ENCODE data around the gene KLHDC8A.

The KLHDC8A gene

GRCh38 chr1:205325334-205325884 is 31.3 kb downstream of the KLHDC8A start:
- TF ChIP-seq CTCF (IDR thresholded peaks at IDR 0.05; ENCODE audit: borderline replicate concordance, insufficient read depth, low read depth, low read length) = peak; percentile 76
- no peak overlapping the region for H3K4me3 ChIP-seq (ENCODE audit: low read depth, low read length)

- H3K4me3 ChIP-seq (ENCODE audit: low read depth, low read length) = no peak overlapping the region
- TF ChIP-seq CTCF (IDR thresholded peaks at IDR 0.05; ENCODE audit: borderline replicate concordance, insufficient read depth, low read depth, low read length) = no peak
These were observed 31.9 kb downstream of the KLHDC8A start for GRCh38 chr1:205324781-205325180.

- TF ChIP-seq CTCF (IDR thresholded peaks at IDR 0.05; ENCODE audit: borderline replicate concordance, insufficient read depth, low read depth, low read length) = no peak
- no peak overlapping the region for H3K4me3 ChIP-seq (ENCODE audit: low read depth, low read length)
These were observed 32.9 kb downstream of the KLHDC8A start for GRCh38 chr1:205323794-205324193.

GRCh38 chr1:205321959-205322283 is 34.8 kb downstream of the KLHDC8A start:
- TF ChIP-seq CTCF (IDR thresholded peaks at IDR 0.05; ENCODE audit: borderline replicate concordance, insufficient read depth, low read depth, low read length) = no peak
- no peak overlapping the region for H3K4me3 ChIP-seq (ENCODE audit: low read depth, low read length)

- H3K4me3 ChIP-seq (ENCODE audit: low read depth, low read length) = peak within 1 kb of the TSS; percentile 35
- TF ChIP-seq CTCF (IDR thresholded peaks at IDR 0.05; ENCODE audit: borderline replicate concordance, insufficient read depth, low read depth, low read length) = 0 out of 2 replicates have a peak, but pooled peaks have one; percentile 26
These were observed 35.4 kb downstream of the KLHDC8A start, which contains the start of gene NUAK2 for GRCh38 chr1:205321162-205321958. NUAK2 (minus strand) TSS chr1:205321745; CDS start chr1:205321628, 117 bp downstream.

GRCh38 chr1:205319081-205320018 is 37.4 kb downstream of the KLHDC8A start:
- no peak for TF ChIP-seq CTCF (IDR thresholded peaks at IDR 0.05; ENCODE audit: borderline replicate concordance, insufficient read depth, low read depth, low read length)
- H3K4me3 ChIP-seq (ENCODE audit: low read depth, low read length) = no peak overlapping the region
